Testis (tissue), 3 donors: ENCODE data around the gene EPB41. TPM values are rescaled to one million over a fixed set of nuclear protein-coding genes. Genes with fewer than 3 reads are reported as not detected.
"Not testable (repeated sequence)": the region's sequence is repeated elsewhere in the genome, so short reads cannot be mapped to it uniquely, and the experiment has no call there.

ENCODE experiments used
- DNase-seq: peaks from one replicate; pipeline ENCODE4 v3.0.0-alpha.2; 2019
- H3K27ac ChIP-seq, 2 donors: fragments of 200-600 bp; sonication (generic); one replicate each; pipeline ENCODE4 v1.5.1; 2019
- H3K27me3 ChIP-seq: fragments of 200-600 bp; sonication (generic); one replicate; pipeline ENCODE4 v1.5.1; 2019
- H3K36me3 ChIP-seq: fragments of 200-600 bp; sonication (generic); one replicate; pipeline ENCODE4 v1.5.1; 2017; ENCODE audit warnings: low read depth; ENCODE audit errors: missing control alignments
- H3K4me1 ChIP-seq: fragments of 200-600 bp; sonication (generic); one replicate; pipeline ENCODE4 v1.5.1; 2019
- H3K4me3 ChIP-seq, 2 donors: fragments of 200-600 bp; sonication (generic); one replicate each; pipeline ENCODE4 v1.5.1; 2017 to 2019
- H3K9me3 ChIP-seq: fragments of 200-600 bp; sonication (generic); one replicate; pipeline ENCODE4 v1.5.1; 2017
- POLR2A ChIP-seq: fragments of 450-650 bp; IDR thresholded peaks from one replicate; pipeline ENCODE4 v1.6.1; 2017; ENCODE audit warnings: antibody characterized with exemption, mild to moderate bottlenecking, moderate library complexity
- WGBS, 2 donors: methylation state at CpG; one replicate each; pipeline ENCODE4 v1.1.5; 2018; 5-methylcytosine and 5-hydroxymethylcytosine counted together
- intact Hi-C: fragments of 100-400 bp; cut with DNase I; formaldehyde crosslinking; loops from one replicate; pipeline ENCODE4 v1.15.1; 2023; ENCODE audit warnings: low total_unique reads
- polyA plus RNA-seq: library from polyadenylated mRNA; stranded (reverse); fragments of 350-450 nt; fragmentation: Illumina TruSeq; extraction: RNeasy Lipid Tissue Mini Kit (QIAGEN cat#74804); gene quantifications from one replicate; pipeline ENCODE4 v1.2.3, GENCODE V29; 2014; ENCODE audit warnings: low read depth, low replicate concordance; ENCODE audit not compliant: insufficient read depth
- total RNA-seq, 2 donors: library from RNA; depleted of rRNA; stranded (reverse); fragments of >200 nt; gene quantifications; one replicate each; pipeline ENCODE4 v1.2.3, GENCODE V29; 2016
- TF ChIP-seq, protein P1 (sequence below), 3 experiments: fragments of 450-650 bp in 2 of 3; fragments of 200-600 bp in 1 of 3; sonication (generic) in 1 of 3; IDR thresholded peaks; one replicate each; pipeline ENCODE4 v1.5.1; 2016 to 2019; ENCODE audit warnings: antibody characterized with exemption in 3 of 3, mild to moderate bottlenecking in 2 of 3, moderate library complexity in 1 of 3

EPB41 gene
- total and polyA plus RNA-seq, 3 donors from 2014 or later = 23.5 to 66.5 (median 46.6) TPM

DNA sequence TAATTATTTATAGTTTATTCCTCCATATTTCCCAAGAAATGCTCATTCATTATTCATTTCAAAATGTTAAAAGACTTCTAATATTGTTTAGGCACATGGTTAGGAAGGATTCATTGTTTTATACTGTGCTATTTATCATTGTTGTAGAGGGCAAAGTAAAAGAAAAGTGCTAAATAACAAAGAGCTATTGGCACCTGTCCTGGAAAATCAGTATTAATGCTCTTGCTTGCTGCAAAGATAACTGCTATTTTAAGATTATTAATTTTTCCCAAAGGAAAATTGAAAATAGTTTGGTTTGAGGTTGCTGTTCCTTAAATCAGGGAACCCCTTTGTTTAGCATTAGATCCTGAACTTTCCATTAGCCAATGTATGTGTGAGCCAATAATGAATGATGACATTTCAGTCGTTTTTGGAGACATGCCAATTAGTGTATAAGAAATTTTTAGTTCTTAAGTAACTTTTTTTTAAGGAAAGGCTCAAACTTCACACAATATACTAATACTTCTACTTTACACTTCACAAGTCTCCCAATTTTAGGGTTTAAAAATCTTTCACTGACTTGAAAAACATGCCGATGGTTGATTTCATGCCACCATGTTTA, 39.9 kb downstream of the EPB41 start:
- Histone ChIP-seq H3K27ac (no peak overlapping the region), H3K27me3 (no peaks in the 10 kb centered on the region), H3K36me3 (no peaks in the 10 kb centered on the region), H3K9me3 (no peaks in the 10 kb centered on the region), H3K4me1 (no peaks in the 10 kb centered on the region), H3K4me3 (no peak overlapping the region)
- DNase-seq = no peak
- TF ChIP-seq POLR2A = no peak
- TF ChIP-seq, protein P1, sequence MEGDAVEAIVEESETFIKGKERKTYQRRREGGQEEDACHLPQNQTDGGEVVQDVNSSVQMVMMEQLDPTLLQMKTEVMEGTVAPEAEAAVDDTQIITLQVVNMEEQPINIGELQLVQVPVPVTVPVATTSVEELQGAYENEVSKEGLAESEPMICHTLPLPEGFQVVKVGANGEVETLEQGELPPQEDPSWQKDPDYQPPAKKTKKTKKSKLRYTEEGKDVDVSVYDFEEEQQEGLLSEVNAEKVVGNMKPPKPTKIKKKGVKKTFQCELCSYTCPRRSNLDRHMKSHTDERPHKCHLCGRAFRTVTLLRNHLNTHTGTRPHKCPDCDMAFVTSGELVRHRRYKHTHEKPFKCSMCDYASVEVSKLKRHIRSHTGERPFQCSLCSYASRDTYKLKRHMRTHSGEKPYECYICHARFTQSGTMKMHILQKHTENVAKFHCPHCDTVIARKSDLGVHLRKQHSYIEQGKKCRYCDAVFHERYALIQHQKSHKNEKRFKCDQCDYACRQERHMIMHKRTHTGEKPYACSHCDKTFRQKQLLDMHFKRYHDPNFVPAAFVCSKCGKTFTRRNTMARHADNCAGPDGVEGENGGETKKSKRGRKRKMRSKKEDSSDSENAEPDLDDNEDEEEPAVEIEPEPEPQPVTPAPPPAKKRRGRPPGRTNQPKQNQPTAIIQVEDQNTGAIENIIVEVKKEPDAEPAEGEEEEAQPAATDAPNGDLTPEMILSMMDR (IDR thresholded peaks at IDR 0.05) = no peak
- intact Hi-C loops = no loop called here
- WGBS, 2 donors = 74 to 75% methylated on average over 2 of the region's 2 CpGs

DNA sequence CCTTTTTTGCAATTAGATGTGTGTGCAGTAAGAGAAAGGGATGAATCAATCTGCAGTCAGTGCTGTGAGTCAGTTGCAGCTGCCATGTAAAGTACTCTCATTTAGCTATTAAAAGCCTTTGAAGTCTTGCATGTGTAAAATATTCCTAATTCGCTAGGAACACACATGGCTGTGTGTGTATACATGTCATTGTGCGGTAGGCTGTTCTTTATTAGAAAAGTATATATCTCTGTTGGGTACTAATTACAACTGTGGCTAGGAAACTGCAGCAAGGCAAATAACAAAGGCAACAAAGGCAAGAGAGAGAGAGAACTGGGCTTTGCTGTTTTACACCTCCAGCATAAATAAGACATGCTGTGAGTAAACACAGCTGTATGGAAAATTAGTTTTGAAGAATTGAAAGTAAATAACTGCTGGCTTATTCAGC, 41.7 kb downstream of the EPB41 start:
- no peak overlapping the region for H3K4me3 ChIP-seq
- TF ChIP-seq, protein P1 (IDR thresholded peaks at IDR 0.05) = no peak
- TF ChIP-seq POLR2A = no peak

DNA sequence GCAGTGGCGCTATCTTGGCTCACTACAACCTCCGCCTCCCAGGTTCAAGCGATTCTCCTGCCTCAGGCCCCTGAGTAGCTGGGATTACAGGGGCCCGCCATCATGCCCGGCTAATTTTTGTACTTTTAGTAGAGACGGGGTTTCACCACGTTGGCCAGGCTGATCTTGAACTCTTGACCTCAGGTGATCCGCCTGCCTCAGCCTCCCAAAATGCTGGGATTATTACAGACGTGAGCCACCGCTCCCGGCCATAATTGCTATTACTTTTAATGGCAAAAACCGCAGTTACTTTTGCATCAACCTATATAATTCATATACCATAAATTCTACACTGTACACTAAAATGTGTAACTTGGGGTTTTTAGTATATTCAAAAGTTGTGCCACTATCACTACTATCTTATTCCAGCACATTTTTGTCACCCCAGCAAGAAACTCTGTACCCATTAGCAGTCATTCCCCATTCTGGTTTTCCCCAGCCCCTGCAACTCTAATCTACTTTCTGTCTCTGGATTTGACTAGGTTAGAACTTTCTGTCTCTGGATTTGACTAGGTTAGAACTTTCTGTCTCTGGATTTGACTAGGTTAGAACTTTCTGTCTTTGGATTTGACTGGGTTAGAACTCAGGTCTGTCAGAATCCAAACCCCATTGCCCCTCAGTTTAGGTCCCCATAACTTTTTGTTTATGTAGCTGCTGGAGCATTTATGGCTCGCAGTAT, 47.9 kb downstream of the EPB41 start:
- H3K27ac ChIP-seq, intact Hi-C loops, H3K36me3 ChIP-seq, H3K9me3 ChIP-seq, DNase-seq, H3K4me3 ChIP-seq, H3K27me3 ChIP-seq, H3K4me1 ChIP-seq: not testable (repeated sequence)
- WGBS, 2 donors = 92 to 94% methylated on average over 13 of the region's 13 CpGs

More for the DNA sequence above, 41.7 kb downstream of the EPB41 start:
- H3K36me3 ChIP-seq = no peaks in the 10 kb centered on the region
- no peaks in the 10 kb centered on the region for H3K4me1 ChIP-seq
- H3K27me3 ChIP-seq = no peaks in the 10 kb centered on the region
- 91 to 94% methylated on average over 2 of the region's 2 CpGs for WGBS, 2 donors
- DNase-seq = no peak
- no peak overlapping the region for H3K27ac ChIP-seq
- no peaks in the 10 kb centered on the region for H3K9me3 ChIP-seq
- intact Hi-C loops = no loop called here

DNA sequence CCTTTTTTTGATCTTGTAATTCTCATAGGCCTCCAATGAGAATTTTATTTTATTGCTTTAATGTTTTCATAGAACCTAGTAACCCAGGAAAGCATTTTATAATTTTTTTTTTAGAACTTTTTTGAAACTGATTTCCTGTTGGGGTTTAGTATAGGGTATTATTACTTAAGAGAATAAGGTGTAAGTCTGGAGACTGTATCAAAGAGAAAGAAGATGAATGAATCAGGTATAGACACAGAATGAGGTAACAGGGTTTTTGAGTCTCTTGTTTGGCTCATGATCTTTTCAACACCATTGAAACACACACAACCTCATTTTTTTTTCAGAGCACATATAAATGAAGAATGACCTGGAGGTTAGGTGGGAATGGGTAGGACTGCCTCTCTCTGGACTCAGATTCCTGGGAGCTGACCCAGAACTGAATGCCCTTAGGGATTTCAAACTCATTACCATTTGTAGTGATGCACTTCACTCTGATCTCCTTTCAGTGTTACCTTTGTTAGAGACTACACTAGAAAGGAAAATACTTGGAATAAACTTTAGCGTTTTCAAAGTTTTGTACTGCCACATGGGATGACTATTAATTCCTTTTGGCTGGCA, 51.0 kb downstream of the EPB41 start:
- Histone ChIP-seq H3K4me1 (no peaks in the 10 kb centered on the region), H3K9me3 (no peaks in the 10 kb centered on the region), H3K27ac (no peak overlapping the region), H3K27me3 (no peaks in the 10 kb centered on the region), H3K36me3 (no peaks in the 10 kb centered on the region), H3K4me3 (no peak overlapping the region)
- intact Hi-C loops = no loop called here
- DNase-seq = no peak
- 87 to 92% methylated on average over 1 of the region's 1 CpG for WGBS, 2 donors
- TF ChIP-seq POLR2A = no peak
- TF ChIP-seq, protein P1 (IDR thresholded peaks at IDR 0.05) = no peak

DNA sequence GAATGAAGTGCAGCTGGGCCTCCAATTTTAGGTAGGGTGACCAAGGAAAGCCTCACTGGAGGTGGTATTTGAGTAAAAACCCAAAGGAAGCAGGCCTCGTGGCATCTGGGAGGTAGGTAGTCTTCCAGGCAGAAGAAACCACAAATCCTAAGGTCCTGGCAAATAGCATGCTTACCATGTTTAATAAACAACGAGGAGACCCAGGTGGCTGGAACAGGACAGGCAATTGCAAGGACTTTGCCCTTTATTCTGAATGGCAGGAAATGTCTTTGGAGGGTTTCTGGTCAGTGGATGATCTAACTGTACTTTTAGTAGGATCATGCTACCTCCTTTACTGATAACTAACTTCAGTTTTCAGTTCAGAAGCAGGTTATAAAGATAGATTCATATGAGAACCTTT, 52.2 kb downstream of the EPB41 start:
- WGBS, 2 donors = 90% methylated on average over 2 of the region's 2 CpGs
- no peak overlapping the region for H3K27ac ChIP-seq
- H3K36me3 ChIP-seq = no peaks in the 10 kb centered on the region
- no peaks in the 10 kb centered on the region for H3K9me3 ChIP-seq
- H3K4me1 ChIP-seq = no peaks in the 10 kb centered on the region
- no peaks in the 10 kb centered on the region for H3K27me3 ChIP-seq
- TF ChIP-seq, protein P1 (IDR thresholded peaks at IDR 0.05) = no peak
- TF ChIP-seq POLR2A = no peak
- H3K4me3 ChIP-seq = no peak overlapping the region
- intact Hi-C loops = no loop called here
- no peak for DNase-seq
